GM21528 (cell line): ENCODE results near the gene ARFGAP3.

Experiments
- ATAC-seq: cut with Tn5 transposase; IDR thresholded peaks from one replicate; pipeline ENCODE4 v1.9.1; 2021; ENCODE audit warnings: mild to moderate bottlenecking, moderate library complexity; ENCODE audit not compliant: unreplicated experiment, low FRiP score

Gene ARFGAP3, protein sequence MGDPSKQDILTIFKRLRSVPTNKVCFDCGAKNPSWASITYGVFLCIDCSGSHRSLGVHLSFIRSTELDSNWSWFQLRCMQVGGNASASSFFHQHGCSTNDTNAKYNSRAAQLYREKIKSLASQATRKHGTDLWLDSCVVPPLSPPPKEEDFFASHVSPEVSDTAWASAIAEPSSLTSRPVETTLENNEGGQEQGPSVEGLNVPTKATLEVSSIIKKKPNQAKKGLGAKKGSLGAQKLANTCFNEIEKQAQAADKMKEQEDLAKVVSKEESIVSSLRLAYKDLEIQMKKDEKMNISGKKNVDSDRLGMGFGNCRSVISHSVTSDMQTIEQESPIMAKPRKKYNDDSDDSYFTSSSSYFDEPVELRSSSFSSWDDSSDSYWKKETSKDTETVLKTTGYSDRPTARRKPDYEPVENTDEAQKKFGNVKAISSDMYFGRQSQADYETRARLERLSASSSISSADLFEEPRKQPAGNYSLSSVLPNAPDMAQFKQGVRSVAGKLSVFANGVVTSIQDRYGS

DNA sequence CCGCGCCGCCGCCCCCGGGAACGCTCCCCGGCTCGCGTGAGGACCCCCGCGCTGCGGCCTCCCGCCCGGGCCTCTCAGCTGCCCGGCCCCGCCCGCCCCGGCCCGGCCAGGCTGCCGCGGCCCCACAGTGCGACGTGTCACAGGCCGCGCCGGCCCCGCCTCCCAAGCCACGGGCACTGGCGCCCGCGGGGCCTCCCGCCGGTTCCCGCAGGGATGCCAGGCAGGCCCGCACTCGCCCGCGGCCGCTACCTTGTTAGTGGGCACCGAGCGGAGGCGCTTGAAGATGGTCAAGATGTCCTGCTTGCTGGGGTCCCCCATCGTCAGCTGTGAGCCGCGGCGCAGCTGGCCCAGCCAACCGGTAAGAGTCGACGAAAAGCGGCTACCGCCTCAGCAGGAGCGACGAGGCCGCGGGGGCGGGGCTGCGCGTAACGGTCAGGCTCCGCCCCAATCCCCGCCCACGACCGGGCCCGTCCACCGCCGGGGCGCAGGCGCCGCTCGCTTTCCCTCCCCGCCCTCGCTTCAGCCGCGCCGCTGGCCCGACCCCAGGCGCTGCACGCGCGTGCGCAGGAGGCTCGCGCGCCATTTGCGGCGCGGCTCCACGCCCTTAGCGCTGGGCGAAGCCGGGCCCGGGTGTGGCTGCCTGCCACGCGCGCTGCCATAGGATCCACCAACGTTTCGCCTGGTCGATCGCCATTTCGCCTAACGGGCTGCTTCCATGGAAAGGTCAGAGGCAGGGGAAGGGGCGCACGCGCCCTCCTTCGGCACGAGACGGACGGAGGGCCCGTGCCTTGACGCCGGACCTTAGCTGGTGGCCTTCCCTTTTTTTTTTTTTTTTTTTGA is at the start of gene ARFGAP3:
Gene ARFGAP3, minus strand, starts transcription at position 409 of the 840 bp plus-strand sequence. Its CDS starts 91 bp downstream, at position 318.
- ATAC-seq, result peak; percentile 80

DNA sequence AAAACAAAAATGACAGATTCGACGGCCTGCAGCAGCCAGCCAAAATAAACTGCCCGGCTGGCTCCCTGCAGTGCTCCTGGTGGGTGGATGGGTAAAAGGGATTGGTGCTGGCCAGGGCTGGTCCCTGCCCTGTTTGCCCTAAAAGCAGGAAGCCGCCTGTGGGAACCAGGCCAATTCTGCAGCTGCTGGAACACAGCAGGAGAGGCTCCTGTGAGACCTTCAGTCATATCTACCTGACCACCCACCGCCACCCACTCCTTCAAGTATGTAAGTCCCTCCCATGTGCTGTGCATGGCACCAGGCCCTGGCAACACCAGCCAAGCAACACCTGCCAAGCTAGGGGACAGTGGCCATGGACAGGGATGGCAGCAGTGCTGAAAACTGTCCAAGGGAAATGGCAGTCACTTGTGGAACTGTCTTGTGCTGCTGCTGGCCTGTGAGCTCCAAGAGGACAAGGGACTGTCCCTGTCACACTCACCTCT is 48.7 kb upstream of the ARFGAP3 start:
- no peak for ATAC-seq

DNA sequence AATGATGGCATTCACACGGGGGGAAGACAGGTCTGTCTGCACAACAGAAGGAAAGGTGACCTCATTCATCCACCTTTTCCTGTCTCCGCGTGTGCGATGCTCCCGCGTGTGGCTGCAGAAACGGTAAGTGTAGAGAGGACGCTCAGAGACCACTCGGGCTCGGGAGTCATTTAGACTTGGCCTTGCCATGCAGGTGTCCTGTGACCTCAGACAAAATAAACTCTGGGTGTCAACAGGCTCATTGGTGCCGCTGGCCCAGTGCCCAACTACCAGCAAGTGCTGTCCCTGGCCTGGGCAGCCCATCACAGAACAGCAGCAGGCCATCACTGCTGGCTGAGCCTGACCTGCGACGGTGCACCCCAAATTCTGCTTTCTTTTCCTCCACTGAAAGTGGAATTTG is 48.1 kb upstream of the ARFGAP3 start:
- no peak for ATAC-seq

DNA sequence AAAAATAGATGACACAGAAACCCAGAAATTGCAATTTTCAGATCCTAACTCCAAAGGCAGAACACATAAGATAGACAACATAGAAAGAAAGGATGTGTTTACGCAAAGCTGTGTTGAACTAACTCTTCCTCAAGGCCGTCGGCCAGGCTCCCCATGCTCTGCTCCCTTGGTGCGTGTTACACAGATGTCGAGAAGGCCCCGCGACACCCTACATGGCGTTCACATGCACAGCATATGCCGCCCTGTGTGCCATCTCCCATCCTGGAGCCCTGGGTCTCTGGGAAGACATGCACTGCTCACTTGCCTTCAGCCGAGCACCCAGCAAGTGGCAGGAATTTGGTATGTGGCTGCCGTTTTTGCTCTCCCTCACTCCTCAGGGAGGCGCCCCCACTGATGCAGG is 47.0 kb upstream of the ARFGAP3 start:
- no peak for ATAC-seq

DNA sequence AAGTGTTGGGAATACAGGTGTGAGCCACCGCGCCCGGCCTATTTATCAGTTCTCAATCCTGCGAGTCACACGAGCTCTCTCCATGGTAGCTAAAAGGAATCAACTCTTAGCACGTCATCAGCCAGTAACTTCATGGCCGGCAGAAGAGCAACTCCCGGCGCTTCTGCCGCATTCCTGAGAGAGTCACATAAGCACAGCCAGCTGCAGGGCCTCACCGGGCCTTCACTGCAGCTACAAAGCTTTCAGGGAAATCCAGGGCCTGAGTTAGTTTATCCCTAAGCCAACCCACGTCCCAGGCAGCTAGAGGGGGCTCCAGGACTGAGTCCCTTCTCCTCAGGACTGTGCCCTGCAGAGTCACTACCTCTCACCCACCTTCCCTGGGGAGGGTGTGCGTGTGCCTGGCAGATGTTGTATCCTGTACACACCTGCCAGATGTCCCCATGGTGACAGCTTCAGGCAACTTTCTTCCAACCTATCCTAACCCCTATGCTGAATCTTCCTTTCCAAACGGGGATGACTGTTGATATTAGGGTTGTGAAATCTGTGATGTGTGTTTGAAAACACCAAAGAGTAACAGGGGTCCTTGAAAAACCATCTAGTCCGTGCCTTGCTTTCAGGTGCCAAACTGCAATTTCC is 45.9 kb upstream of the ARFGAP3 start:
- ATAC-seq, result no peak

DNA sequence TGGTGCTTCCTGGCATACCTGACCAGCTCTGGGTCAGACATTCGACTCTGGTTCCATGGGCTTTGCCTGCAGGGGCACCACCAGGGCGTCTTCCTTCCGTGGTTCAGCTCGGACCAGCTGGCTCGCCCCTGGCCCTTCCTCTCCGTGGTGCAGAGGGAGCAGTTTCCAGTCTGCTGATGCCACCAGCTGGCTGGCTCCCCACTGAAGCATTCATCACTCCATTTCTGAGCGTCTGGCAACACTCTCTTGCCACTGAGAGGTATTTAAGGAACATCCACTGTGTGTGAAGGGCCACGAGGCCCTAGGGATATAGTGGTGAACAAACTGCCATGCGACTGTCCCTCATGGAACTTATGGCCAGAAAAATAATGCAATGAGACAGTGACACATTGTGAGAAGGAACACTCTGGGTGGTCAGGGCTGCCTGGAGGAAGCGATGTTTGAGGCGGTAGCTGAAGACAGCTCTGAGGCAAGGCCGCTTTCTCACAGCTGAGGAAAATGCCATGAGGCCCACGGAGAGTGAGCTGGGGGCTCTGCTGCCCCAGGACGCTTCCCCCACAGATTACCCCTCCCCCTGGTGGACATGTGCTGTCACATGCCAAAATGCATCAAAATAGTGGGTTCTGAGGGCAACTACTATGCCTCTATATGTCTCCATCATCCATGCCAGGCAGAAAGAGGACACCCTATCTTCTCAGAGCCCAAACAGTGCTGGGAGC is 44.9 kb upstream of the ARFGAP3 start:
- no peak for ATAC-seq

DNA sequence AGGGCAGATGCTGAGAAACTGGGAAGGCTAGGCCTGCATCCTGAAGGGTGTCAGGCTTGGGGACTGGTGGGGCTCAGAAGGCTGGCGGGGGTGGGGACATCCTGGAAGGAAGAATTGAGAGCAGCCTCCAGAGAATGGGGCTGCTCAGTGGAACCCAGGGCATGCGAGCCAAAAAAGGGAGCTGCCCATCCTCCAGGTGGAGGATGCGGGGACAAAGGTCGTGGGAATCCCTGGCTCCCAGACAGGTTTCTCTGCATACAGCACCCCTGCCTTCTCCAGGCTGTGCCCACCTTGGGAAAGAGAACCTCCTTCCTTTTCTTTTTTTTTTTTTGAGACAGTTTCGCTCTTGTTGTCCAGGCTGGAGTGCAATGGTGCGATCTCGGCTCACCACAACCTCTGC is 40.9 kb upstream of the ARFGAP3 start:
- ATAC-seq, result no peak

DNA sequence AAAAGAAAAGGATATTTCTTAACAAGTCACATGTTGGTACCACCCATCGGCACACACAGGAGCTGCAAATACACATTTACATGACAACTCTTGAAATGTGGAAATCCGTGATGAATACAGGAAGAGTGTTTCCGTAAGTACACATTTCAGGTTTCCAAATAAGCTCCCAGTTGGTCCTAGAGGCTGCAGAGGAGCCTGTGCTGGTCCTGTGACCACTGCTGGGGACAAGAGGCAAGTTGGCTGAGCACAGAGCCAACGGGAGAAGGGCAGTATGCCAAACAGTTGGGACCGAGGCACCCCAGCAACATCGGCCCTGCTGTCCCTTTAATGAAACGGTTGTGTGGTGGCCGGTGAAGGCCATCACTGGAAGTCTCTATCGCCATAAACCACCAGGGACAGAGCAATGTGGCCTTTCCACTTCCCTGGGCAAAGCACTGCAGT is 38.5 kb upstream of the ARFGAP3 start:
- no peak for ATAC-seq

DNA sequence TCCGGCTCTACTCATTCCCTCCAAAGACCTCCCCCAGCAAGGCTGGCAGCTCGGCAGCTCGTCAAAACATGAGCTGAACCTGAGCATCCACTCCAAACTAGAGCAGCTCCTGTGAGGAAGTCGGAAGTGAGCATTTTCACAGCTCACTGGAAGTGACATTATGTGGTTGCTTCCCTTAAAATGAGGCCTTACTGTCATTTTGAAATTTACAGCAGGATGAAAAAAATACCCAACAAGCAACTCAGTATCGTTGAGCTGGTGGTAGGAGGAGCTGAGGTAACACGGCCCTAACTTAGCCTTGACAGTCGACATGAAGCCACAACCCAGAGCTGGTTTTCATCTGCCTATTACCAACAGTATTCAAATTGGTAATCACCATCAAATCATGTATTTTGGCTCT is 38.0 kb upstream of the ARFGAP3 start:
- ATAC-seq, result no peak

DNA sequence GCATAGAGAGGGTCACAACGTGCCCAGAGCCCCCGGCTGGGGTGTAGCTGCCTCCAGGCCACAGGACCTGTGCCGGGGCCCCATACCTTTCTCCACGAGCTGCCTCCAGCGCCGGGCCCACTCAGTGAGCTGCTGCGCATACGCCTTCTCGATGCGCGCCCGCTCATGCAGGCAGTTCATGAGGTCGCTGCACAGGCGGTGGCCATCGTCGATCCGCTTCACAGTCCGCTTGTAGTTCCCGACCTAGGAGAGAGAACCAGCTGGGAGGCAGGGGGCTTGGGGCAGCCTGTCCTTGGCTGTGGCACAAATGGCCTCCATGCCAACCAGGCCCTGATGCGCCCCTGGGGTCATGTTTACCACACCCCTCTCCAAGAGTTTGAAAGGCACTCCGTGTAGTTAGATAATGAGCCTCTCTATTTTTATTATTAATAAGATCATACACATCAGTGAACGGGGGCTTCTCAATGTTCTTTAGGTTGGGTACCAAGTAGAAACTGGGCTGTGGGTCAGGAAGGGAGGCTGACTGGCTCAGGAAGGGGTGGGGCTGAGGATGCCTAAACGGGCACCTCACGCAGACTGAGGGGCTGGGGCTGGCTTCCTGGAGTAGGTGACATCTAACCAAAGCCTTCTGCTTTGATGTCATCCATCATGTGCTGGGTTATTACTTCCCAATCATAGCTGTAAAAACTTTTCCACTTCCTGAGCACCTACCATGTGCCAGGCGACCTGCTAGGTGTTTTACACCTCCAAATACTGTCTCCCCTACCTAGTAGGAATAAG is 36.5 kb upstream of the ARFGAP3 start:
- ATAC-seq, result no peak

DNA sequence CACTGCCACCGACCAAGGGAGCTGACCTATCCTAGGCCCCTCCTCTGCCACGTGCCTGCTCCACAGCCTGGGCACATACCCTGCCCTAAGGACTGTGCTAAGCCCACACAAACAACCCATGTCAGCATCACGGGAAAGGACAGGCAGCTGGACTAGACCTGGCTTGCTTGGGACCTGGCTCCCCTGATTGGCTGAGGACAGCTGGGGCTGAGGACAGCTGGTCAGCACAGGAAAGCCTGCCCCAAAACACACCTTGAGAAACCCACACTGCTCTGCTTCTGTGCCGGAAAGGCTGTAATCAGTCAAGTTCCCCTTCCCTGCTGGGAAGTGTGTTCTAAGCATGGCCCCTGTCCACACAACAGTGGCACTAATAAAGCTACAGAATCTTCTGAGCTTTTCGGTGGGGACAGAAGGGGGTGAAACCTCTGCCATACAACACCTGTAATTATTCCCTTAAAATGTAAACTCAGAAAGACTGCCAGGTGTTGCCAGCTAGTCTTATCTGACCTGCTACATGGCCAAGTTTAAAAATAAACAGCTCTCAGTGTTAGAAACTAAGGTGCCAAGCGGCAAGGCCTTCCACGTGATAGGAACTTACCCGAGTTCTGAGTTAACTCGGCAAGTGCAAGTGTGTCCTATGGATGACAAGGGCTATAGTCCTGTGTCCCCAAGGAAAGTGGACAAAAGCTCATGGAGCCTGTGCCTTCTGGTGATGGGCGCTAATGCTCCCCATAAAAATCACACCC is 35.7 kb upstream of the ARFGAP3 start:
- no peak for ATAC-seq

DNA sequence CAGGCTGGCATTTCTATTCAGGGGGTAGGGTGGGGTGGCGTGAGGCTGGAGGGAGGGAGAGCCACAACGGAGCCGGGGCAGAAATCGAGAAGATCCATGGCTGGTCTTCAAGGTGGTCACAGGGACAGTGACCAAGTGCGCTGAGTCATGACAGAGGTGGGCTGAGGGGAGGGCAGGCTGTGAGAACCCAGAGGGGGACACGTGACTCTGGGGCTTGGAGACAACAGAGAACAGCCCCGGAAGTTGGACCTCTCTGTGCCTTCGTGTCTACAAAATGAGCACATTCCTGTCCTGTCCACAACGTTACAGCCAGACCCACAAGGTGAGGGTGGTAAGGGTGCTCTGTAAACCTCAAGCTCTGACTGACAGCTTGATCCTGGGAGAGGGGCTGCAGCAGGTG is 35.1 kb upstream of the ARFGAP3 start:
- ATAC-seq, result no peak

DNA sequence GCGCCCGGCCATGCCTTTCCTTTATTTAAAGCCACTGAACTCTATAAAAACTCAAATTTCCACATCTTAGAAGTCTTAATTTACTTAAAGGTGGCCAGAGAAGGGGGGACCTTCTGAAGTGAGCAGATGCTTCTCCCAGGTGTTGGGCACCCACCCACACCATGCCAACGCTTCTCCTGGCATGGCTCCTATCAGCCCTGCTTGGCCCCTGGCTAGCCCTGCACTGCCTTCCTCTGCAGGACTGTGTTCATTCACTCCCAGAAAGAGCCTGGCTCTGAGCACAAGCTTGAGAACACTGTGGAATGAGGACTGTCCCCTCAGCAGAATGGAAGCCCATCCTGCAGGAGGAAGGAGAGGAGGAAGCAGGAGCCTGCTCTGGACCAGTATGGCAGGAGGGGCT is 34.6 kb upstream of the ARFGAP3 start:
- ATAC-seq, result no peak

DNA sequence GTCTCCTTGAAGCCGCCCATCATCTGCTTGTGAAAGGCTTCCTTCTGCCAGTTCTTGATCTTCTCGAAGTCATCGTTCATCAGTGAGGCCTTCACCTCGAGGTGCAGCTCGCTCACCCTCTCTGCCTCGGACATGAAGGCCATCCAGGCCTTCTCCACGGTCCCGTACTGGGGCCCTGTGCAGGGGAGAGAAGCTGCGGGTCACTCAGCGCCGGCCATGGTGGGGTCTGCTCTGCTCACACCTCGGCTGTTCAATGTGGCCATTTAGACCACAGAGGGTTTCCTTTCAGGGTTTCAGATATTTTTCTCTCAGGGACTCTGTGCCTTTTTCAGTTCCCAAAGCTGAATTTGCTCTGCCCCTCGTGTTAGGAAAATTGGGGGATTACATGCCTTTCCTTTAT is 33.9 kb upstream of the ARFGAP3 start:
- no peak for ATAC-seq

DNA sequence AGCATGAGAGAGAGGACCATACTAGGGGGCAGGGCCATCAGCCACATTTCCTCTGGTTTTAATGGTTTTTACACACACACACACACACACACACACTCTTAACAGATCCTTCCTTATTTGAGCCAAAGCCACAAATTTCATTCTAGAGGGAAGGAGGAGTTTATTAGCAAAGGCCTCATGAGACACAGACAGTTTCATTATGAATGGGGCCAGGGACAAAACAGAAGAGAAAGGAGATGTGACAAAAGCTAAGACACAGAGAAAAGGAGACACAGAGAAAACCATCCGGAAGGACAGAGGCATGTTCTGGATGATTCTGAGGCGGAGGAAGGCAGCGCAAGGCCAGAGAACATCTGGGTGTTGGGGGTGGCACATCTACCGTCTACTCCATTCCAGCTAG is 32.2 kb upstream of the ARFGAP3 start:
- ATAC-seq, result peak; percentile 49

DNA sequence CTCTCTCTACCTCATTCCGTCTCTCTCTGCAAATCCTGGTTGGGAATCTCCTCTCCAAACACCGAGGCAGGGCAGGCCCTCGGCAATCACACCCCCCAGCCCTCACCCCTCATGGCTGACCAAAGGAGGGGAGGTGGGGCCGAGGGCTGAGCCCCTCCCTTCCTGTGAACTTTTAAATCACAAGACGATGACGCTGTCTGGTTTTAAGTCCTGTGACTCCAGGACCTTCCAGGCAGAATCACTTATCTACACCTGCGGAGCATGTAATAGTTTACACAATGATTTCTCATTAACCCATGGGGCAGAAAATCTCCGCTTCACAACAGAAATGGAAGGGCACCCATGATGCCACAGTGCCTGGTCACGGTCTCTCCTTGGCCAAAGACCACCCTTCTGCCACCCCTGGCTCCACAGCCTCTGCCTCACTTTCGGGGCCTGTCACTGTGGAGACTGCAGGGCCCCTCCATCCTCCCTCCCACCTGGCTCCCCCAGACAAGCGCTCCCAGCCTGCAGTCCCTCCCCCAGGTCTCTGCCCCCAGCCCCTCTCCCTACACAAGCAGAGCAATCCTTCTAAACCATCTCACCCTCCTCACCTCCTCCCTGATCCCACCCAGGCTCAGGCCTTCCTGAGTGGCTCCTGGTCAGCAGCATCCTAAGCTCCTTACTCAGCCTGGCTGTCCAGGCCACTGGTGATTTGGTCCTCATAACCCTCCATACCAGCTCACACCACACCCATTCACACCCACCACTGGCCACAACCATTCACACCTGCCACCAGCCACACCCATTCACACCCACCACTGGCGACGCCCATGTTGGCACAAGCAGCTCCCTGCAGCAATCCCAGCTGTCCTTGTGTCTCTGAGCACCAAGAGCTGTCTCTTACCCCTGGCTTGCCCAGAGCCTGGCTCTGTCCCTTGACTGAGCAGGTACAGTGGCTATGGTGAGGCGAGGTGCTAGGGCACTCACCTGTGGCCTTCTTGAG is 30.7 kb upstream of the ARFGAP3 start:
- ATAC-seq, result no peak

DNA sequence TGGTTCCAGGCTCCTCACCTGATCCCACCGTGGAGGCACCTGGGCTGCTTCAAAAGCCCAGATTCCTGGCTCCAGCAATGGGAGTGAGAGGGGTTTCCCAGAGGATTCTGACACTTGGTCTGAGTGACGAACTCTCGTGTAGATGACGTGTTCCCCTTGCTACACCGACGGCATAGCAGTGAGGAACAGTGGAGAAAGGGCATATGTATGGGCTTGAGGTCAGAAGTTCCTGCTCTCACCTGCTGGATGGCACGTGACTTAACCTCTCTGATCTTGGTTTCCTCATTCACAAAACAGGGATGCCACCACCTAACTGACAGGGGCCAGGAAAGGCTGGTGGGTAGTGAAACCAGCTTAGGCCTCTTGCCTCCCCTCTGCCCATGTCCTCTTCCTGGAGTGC is 30.0 kb upstream of the ARFGAP3 start:
- no peak for ATAC-seq

DNA sequence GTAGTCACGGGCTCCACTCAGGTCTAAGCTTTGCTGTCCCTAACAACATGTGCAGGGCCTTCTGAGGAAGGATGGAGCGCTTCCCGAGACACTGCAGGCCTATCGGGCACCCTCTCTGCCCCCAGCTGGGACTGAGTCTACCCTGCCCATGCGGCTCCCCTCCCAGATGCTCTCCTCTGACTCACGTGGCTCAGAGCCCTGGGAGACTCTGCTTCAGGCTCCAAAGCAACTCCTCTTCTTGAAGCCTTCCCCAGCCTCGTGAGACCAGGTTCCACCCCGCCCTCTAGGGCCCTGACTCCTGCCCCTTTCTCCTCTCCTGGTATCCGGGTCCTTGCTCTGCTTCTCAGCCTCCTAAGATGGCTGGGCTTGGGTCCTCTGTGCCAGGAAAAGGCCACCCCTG is 28.4 kb upstream of the ARFGAP3 start:
- ATAC-seq, result no peak
